Activated naive CD4-positive, alpha-beta T cell treated with Interleukin-2 at 50 U/mL for 16 hours (primary cell): ENCODE data around the gene WNT9B.
A peak's percentile ranks its signal among the peaks of the same experiment; 100 is the strongest.
"Not testable (repeated sequence)": the region's sequence is repeated elsewhere in the genome, so short reads cannot be mapped to it uniquely, and the experiment has no call there.

Experiments used
- DNase-seq: peaks from one replicate; pipeline ENCODE4 v3.0.0-alpha.2; 2020

The WNT9B gene

GRCh38 chr17:46917041-46917440, 65.7 kb downstream of the WNT9B start:
- DNase-seq, result no peak

- no peak for DNase-seq
These were observed 66.1 kb downstream of the WNT9B start for GRCh38 chr17:46917516-46917915.

- not testable (repeated sequence) for DNase-seq
These were observed 70.6 kb downstream of the WNT9B start for GRCh38 chr17:46921962-46922361.

- no peak for DNase-seq
These were observed 71.1 kb downstream of the WNT9B start for GRCh38 chr17:46922487-46922803.

- peak; percentile 94 for DNase-seq
These were observed 71.6 kb downstream of the WNT9B start, which contains the start of gene GOSR2 for GRCh38 chr17:46922804-46923635. Gene GOSR2, plus strand, starts transcription at chr17:46923160. Its CDS starts 33 bp downstream, at chr17:46923193.

GRCh38 chr17:46925185-46925868, 73.9 kb downstream of the WNT9B start:
- DNase-seq, result no peak

- DNase-seq, result no peak
These were observed 77.3 kb downstream of the WNT9B start for GRCh38 chr17:46928467-46929261.

GRCh38 chr17:46929413-46929812, 78.0 kb downstream of the WNT9B start:
- DNase-seq, result no peak

- DNase-seq, result no peak
These were observed 78.7 kb downstream of the WNT9B start for GRCh38 chr17:46930051-46930450.

- DNase-seq, result no peak
These were observed 80.2 kb downstream of the WNT9B start for GRCh38 chr17:46931596-46931995.

- no peak for DNase-seq
These were observed 84.4 kb downstream of the WNT9B start for GRCh38 chr17:46935658-46936266.
